Measurements from ENCODE around the gene ENTHD1. TPM values are rescaled to one million over a fixed set of nuclear protein-coding genes. Genes with fewer than 3 reads are reported as not detected.

Gene ENTHD1
- total RNA-seq, 2 donors from 2014 or later: 0.09 to 5.1 TPM

GRCh38 chr22:39707816-39708215, 185.7 kb downstream of the ENTHD1 start:
- Histone ChIP-seq H3K27me3 (replicated peaks; ENCODE audit: insufficient read depth) (no peaks in the 10 kb centered on the region), H3K36me3 (no peaks in the 10 kb centered on the region), H3K9me3 (no peaks in the 10 kb centered on the region), H3K27ac (no peak overlapping the region), H3K4me1 (replicated peaks) (no peaks in the 10 kb centered on the region), H3K4me3 (no peak overlapping the region)
- WGBS: 49% methylated on average over 5 of the region's 5 CpGs
- no peak for TF ChIP-seq POLR2AphosphoS5 (IDR thresholded peaks at IDR 0.05)
- no peak for TF ChIP-seq POLR2A (IDR thresholded peaks at IDR 0.05)
- TF ChIP-seq CTCF (IDR thresholded peaks at IDR 0.05): no peak
- DNase-seq (ENCODE audit: low spot score): no peak
- intact Hi-C loops (cut with DNase I): no loop called here

GRCh38 chr22:39707351-39707750, 186.2 kb downstream of the ENTHD1 start:
- Histone ChIP-seq H3K27me3 (replicated peaks; ENCODE audit: insufficient read depth) (no peaks in the 10 kb centered on the region), H3K9me3 (no peaks in the 10 kb centered on the region), H3K4me3 (no peak overlapping the region), H3K4me1 (replicated peaks) (no peaks in the 10 kb centered on the region), H3K36me3 (no peaks in the 10 kb centered on the region), H3K27ac (no peak overlapping the region)
- no peak for TF ChIP-seq POLR2AphosphoS5 (IDR thresholded peaks at IDR 0.05)
- TF ChIP-seq POLR2A (IDR thresholded peaks at IDR 0.05): no peak
- no peak for TF ChIP-seq CTCF (IDR thresholded peaks at IDR 0.05)
- no peak for DNase-seq (ENCODE audit: low spot score)
- 94% methylated on average over 5 of the region's 5 CpGs for WGBS
- intact Hi-C loops (cut with DNase I): no loop called here

- H3K9me3 ChIP-seq: no peaks in the 10 kb centered on the region
- H3K4me3 ChIP-seq: no peak overlapping the region
- TF ChIP-seq POLR2AphosphoS5 (IDR thresholded peaks at IDR 0.05) (no peak), POLR2A (IDR thresholded peaks at IDR 0.05) (no peak), CTCF (IDR thresholded peaks at IDR 0.05) (no peak)
- intact Hi-C loops (cut with DNase I): no loop called here
- no peak for DNase-seq (ENCODE audit: low spot score)
- no peaks in the 10 kb centered on the region for H3K4me1 ChIP-seq (replicated peaks)
- no peak overlapping the region for H3K27ac ChIP-seq
- H3K27me3 ChIP-seq (replicated peaks; ENCODE audit: insufficient read depth): no peaks in the 10 kb centered on the region
- WGBS: 85% methylated on average over 27 of the region's 27 CpGs
- H3K36me3 ChIP-seq: no peaks in the 10 kb centered on the region
Measured at GRCh38 chr22:39706376-39707140, 187.0 kb downstream of the ENTHD1 start.

- DNase-seq (ENCODE audit: low spot score): no peak
- no peaks in the 10 kb centered on the region for H3K4me1 ChIP-seq (replicated peaks)
- WGBS: 96% methylated on average over 11 of the region's 12 CpGs
- H3K4me3 ChIP-seq: no peak overlapping the region
- intact Hi-C loops (cut with DNase I): no loop called here
- H3K36me3 ChIP-seq: no peaks in the 10 kb centered on the region
- TF ChIP-seq POLR2A (IDR thresholded peaks at IDR 0.05): no peak
- TF ChIP-seq CTCF (IDR thresholded peaks at IDR 0.05): no peak
- TF ChIP-seq POLR2AphosphoS5 (IDR thresholded peaks at IDR 0.05): no peak
- H3K27ac ChIP-seq: no peak overlapping the region
- H3K27me3 ChIP-seq (replicated peaks; ENCODE audit: insufficient read depth): no peaks in the 10 kb centered on the region
- no peaks in the 10 kb centered on the region for H3K9me3 ChIP-seq
Measured at GRCh38 chr22:39705386-39705785, 188.2 kb downstream of the ENTHD1 start.
